Mammary epithelial cell (primary cell): ENCODE data around the gene PPIE.
"Not testable (repeated sequence)": the region's sequence is repeated elsewhere in the genome, so short reads cannot be mapped to it uniquely, and the experiment has no call there.

ENCODE experiments used
- EZH2 ChIP-seq: IDR thresholded peaks from 2 replicates; pipeline ENCODE4 v1.6.1; 2012; ENCODE audit warnings: low read length, inconsistent platforms, borderline replicate concordance
- TF ChIP-seq, protein P1 (sequence below), 2 donors: IDR thresholded peaks in 1 of 2; conservative IDR thresholded peaks in 1 of 2; 2 replicates each; pipeline ENCODE4 v1.5.1; 2011 to 2012; ENCODE audit warnings: inconsistent platforms in 2 of 2, low read length in 2 of 2, mild to moderate bottlenecking in 2 of 2, control low read depth in 1 of 2, low read depth in 1 of 2; ENCODE audit not compliant: insufficient read depth in 1 of 2; ENCODE audit errors: extremely low read depth in 1 of 2

DNA sequence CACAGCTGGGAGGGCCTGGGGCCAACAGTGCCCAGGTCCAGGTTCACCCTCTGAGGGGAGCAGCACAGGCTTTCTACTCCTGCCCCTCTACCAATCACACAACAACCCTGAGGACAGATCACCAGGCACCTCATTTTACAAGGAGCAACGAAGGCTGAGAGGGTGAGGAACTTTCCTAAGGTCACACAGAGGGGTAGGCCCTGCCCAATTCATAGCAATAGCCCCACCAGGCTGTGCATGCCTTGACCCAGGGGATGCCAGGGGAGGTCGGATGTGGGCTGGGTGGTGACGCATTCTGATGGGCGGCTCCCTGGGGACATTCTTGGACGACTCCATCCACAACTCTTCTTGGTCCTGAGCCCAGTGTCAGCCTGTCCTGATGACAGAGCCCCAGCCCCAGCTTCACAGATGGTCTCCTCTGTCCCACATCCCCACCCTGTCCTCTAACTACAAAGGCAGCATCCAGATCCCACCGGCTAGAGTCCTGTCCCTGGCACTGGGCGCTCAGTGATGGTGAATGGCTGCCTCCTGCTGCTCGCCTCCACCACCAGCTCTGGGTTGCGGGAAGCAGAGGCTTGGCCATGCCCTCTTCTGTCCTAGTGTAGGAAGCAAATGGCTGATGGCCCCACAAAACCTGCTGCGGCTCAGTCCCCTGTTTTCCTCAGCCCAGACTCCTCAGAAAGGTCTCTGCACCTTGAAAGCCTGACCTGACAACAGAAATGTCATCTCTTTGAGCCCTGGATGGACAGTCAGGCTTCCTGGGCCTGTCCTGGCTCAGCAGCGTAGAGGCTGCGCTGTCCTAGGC, 47.8 kb downstream of the PPIE start:
- TF ChIP-seq, protein P1, sequence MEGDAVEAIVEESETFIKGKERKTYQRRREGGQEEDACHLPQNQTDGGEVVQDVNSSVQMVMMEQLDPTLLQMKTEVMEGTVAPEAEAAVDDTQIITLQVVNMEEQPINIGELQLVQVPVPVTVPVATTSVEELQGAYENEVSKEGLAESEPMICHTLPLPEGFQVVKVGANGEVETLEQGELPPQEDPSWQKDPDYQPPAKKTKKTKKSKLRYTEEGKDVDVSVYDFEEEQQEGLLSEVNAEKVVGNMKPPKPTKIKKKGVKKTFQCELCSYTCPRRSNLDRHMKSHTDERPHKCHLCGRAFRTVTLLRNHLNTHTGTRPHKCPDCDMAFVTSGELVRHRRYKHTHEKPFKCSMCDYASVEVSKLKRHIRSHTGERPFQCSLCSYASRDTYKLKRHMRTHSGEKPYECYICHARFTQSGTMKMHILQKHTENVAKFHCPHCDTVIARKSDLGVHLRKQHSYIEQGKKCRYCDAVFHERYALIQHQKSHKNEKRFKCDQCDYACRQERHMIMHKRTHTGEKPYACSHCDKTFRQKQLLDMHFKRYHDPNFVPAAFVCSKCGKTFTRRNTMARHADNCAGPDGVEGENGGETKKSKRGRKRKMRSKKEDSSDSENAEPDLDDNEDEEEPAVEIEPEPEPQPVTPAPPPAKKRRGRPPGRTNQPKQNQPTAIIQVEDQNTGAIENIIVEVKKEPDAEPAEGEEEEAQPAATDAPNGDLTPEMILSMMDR (conservative IDR thresholded peaks at IDR 0.05 in 1 of 2, IDR thresholded peaks at IDR 0.05 in 1 of 2; ENCODE audit: extremely low read depth in 1 of 2, insufficient read depth in 1 of 2, low read depth in 1 of 2, low read length in 2 of 2), result not testable (repeated sequence)
- TF ChIP-seq EZH2, result not testable (repeated sequence)
